ENCODE measurements around the gene PACSIN2.
"Not testable (repeated sequence)": the region's sequence is repeated elsewhere in the genome, so short reads cannot be mapped to it uniquely, and the experiment has no call there.

Gene PACSIN2

DNA sequence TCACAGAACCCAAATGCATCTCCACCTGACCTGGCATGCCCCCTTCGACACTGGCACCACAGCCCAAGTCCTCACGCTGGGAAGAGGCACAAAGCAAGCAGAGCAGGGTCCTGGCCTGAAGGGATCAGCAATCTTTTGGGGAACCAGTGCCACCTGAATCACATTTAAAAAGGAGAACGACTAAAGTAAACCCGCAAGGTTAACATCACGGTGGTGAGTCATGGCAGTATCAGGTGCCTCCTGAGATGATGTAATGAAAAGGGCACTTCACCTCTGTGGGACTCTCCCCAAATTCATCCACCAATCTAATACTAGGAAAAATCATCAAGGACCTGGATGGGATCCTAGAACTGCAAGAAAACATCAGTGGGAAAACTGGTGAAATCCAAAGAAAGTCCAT is 44.9 kb downstream of the PACSIN2 start:
- in situ Hi-C loops (cut with HindIII; ENCODE audit: low sequenced_read_pairs), result loop anchor here (5.0 kb wide), 1 partner anchor 63 kb away; no protein-coding TSS in a partner anchor

DNA sequence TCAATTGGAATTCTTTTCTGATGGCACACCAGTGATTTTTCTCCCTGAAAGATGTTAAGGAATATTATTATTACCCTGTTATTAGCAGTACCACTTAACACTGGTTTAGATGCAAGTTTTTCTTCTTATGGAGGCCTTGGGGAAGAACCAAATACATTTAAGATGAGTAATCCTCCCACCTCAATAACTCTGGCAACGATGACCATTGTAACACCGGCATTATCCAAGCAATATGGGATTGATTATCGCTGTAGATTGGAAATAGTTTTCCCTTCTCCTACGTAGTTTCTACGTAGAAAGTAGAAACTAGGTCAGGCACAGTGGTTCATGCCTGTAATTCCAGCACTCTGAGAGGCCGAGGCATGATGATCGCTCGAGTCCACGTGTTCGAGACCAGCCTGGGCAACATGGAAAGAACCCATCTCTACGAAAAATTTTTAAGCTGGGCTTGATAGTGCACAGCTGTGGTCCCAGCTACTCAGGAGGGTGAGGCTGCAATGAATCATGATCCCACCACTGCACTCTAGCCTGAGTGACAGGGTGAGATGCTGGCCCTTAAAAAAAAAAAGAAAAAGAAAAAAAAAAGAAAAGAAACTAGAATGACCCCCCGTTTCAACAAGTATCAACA is 45.5 kb downstream of the PACSIN2 start:
- in situ Hi-C loops (cut with HindIII; ENCODE audit: low sequenced_read_pairs), result no loop called here

DNA sequence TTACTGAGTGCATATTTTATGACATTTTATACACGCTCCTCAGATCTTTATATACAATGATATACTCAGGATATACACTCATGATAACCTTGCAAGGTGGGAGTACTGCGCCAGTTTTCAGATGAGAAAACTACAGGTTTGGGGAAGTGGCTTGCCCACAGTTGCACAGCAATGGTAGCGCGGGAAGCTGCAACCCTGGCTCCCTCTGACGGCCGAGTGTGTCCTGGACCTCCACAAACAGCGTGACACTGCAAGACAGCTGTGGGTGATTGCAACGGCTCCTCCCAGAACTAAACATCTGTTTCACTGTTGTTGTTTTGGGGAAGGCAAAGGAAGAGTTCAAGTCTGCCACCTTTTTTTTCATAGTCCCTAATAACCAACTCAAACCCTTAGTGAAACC is 47.0 kb downstream of the PACSIN2 start:
- in situ Hi-C loops (cut with HindIII; ENCODE audit: low sequenced_read_pairs), result no loop called here

DNA sequence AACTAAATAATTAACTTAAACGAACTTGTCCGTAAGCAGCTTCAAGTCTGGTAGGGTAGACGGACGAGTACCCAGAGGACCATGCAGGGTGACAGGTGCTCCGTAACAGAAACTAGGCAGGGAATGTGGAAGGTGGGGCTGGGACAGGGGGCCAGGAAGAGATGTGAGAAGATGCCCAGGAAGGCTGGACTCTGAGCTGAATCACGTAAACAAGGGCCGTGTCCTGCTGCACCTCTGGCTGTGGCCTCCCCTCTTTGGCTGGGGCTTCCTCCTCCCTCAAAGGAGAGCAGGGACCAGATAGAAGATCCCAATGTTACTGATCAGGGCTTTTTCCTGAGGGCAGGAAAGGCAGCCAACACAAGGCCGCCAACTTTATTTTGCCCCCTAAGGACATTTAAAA is 47.9 kb downstream of the PACSIN2 start:
- in situ Hi-C loops (cut with HindIII; ENCODE audit: low sequenced_read_pairs), result no loop called here

GRCh38 chr22:42966497-42966896 is 48.5 kb downstream of the PACSIN2 start:
- in situ Hi-C loops (cut with HindIII; ENCODE audit: low sequenced_read_pairs), result no loop called here

DNA sequence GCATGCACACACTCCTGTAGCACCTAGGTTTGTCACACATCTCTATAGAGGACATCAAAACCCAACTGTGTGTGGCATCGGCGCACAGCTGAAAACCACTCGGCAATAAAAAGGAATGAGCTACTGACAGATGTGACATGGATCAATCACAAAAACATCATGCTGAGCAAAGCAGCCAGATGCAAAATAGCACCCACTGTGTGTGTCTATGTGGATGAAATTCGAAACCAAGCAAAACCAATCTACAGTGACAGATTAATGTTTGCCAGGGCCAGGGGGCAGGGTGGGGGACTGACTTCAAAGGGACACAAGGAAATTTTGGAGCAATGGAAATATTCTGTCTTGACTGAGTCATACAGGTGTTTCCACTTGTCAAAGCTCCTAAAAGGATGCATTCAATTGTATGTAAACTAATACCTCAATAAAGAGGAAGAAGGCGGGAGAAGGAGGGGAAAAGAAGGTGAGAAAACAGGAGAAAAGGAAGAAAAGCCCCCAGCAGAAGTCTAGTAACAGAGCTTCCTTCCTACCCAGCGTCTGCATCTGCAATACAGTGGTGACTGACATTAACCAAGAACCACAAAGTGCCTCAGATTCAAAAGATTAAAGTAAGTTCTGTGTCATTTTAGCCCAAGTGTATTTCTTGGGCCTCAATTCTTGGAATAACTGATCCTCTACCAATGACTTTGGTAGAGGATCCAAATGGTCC is 49.8 kb downstream of the PACSIN2 start:
- in situ Hi-C loops (cut with HindIII; ENCODE audit: low sequenced_read_pairs), result no loop called here

DNA sequence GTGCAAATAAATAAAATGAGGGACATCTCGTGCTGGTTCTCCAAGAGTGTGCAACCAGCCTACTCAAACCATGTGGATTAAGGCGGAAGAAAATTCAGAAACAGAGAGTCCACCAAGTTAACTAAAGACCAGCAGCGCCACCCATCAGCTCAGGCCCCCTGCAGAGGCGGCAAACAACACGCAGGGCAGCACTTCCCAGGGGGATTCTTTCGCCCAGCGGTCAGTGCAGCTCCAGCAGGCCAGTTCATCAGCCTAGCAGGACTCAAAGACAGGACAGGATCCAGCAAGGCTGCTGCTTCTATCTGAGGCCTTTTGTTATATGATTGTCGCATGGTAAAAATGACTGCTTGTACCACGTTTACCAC is 51.7 kb downstream of the PACSIN2 start:
- in situ Hi-C loops (cut with HindIII; ENCODE audit: low sequenced_read_pairs), result no loop called here

DNA sequence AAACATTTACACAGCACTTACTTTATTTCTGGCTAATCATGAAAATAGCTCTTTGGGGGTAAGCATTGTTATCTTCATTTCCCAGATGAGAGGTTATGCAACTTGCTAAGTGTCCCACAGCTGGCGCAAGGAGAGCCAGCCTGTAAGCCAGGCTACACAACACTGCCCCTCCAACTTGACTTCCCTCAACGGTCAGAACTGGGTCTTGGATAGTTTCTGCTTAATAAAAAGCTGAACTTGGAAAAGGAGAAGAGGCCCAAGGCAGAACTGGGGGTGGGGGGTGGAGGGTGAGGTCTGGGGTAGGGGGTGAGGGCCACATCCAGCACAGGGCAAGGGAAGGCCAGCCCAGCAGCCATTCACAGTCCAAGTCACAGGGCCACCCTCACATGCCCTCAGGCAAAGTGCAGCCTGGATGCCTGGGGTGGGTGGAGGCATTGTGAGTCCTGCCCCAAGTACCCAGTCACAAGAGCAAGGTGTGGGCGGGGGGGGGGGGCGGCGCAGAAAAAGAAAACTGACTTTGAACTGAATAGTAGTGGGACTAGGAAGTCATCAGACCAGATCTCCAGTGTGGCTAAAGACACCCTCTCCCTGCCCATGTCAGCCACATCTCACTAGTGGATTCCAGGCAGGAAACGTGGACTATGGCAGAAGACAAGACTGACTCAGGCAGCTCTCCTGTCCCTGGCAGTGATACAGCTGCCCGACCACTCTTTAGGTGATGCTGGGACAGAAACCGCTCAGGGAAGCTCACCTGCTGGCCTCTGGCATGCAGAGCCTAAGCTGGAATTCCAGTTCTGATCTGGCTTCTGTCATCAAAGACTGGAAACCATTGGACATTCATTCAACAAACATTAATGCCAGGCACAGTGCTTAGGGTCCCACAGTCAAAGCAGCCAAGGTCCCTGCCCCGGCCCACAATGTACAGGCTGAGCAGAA is 52.4 kb downstream of the PACSIN2 start:
- in situ Hi-C loops (cut with HindIII; ENCODE audit: low sequenced_read_pairs), result no loop called here

- in situ Hi-C loops (cut with HindIII; ENCODE audit: low sequenced_read_pairs), result no loop called here
Observed at GRCh38 chr22:42961810-42962209, 53.1 kb downstream of the PACSIN2 start.

- in situ Hi-C loops (cut with HindIII; ENCODE audit: low sequenced_read_pairs), result not testable (repeated sequence)
Observed at GRCh38 chr22:42961400-42961690, 53.6 kb downstream of the PACSIN2 start.

- in situ Hi-C loops (cut with HindIII; ENCODE audit: low sequenced_read_pairs), result no loop called here
Observed at GRCh38 chr22:42960531-42961399, 54.2 kb downstream of the PACSIN2 start.

GRCh38 chr22:42959576-42960509 is 55.1 kb downstream of the PACSIN2 start:
- in situ Hi-C loops (cut with HindIII; ENCODE audit: low sequenced_read_pairs), result no loop called here

DNA sequence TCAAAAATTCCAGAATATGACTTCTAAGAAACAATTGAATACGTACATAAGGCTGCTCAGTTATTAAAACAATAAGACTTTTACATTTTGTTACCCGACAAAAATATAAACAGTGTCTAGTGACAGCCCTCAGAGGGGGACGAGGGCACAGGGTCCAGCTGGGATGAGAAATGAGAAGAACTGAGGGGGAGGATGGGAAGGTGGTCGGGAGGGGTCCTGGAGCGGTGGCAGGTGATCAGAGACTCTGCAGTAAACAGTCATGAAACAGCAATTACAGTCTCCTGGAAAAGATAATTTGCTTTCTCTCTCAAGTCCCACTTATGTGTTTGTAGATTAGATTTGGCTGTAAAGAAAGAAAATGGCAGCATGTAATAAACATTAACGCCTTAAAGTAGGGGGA is 56.0 kb downstream of the PACSIN2 start:
- in situ Hi-C loops (cut with HindIII; ENCODE audit: low sequenced_read_pairs), result no loop called here

DNA sequence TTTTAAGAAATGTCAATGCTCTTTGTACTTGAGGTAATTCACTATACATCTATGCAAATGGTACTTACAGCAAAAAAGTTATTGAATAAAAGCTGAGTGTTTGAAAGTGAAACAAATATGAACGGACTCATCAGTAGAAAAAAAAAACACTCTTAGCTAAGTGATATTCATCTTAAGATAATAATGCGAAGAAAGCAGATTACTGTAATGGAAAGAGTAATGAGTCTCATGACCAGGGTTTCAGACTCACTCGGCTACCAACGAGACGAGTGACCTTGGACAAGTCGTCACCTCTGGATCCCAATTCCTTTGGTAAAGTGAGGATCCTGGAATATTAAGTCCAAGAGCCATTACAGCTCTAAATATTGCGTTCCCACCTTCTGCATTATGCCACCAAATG is 57.0 kb downstream of the PACSIN2 start:
- in situ Hi-C loops (cut with HindIII; ENCODE audit: low sequenced_read_pairs), result no loop called here

DNA sequence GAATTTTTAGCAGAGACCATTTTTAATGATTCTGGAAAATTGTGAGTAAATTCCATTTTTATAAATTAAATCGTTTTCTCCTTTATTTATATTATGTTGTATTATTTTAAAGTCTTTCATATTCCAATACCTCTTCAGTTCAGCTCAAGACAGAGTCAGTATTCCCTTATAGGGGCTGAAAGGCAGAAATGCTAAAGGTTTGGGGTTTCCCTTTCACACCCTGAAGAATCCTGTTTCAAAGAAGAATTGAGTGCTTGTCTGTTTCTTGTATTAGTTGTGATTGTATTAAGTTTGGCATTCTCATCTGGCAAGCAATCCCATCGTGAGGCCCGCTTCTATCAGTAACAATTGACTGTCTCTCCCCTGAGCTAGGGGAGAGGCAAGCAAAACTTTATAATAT is 57.4 kb downstream of the PACSIN2 start:
- in situ Hi-C loops (cut with HindIII; ENCODE audit: low sequenced_read_pairs), result no loop called here

- in situ Hi-C loops (cut with HindIII; ENCODE audit: low sequenced_read_pairs), result no loop called here
Observed at GRCh38 chr22:42955848-42956247, 59.1 kb downstream of the PACSIN2 start.

- in situ Hi-C loops (cut with HindIII; ENCODE audit: low sequenced_read_pairs), result no loop called here
Observed at GRCh38 chr22:42955087-42955635, 59.8 kb downstream of the PACSIN2 start.

GRCh38 chr22:42953751-42954150 is 61.2 kb downstream of the PACSIN2 start:
- in situ Hi-C loops (cut with HindIII; ENCODE audit: low sequenced_read_pairs), result loop anchor here (5.0 kb wide), 2 partner anchors 49 to 66 kb away; no protein-coding TSS in a partner anchor

DNA sequence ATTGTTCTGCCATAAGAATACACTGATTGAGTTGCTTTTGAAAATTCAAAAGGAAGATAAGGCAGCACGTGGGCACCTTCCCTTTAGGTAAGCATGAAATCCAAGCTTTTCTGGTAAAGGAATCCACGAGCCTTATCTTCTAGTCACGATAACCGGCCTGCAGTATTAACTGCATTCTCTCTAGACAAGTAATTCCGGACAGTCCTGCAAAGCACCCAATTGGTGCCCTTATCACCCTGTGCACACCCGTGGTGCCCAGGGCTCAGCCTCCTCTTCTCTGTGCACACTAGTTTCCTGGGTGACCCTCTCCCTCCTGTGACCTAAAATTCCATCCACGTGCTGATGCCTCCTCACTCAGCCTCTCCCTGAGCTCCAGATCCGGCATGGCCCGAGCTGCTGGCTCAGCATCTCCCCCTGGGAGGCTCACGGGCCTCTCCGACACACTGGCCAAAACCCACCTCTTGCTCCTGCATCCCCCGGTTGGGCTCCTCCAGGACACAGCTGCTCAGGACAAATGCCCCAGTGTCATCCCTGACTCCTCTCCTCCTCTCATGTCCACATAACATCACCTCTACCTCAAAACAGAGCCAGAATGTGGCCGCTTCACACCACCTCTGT is 63.7 kb downstream of the PACSIN2 start:
- in situ Hi-C loops (cut with HindIII; ENCODE audit: low sequenced_read_pairs), result loop anchor here (5.0 kb wide), 2 partner anchors 51 to 64 kb away; no protein-coding TSS in a partner anchor

Measured in endothelial cell of hepatic sinusoid (primary cell).